ENCODE data around the gene CATSPERD. TPM values are rescaled to one million over a fixed set of nuclear protein-coding genes. Genes with fewer than 3 reads are reported as not detected.

Gene CATSPERD
- polyA plus RNA-seq, 4 donors = 0.08 TPM; not detected in 3

- no peak for DNase-seq (ENCODE audit: low read depth in 4 of 4, low spot score in 3 of 4)
Observed at GRCh38 chr19:5825178-5825577, 104.7 kb downstream of the CATSPERD start.

DNA sequence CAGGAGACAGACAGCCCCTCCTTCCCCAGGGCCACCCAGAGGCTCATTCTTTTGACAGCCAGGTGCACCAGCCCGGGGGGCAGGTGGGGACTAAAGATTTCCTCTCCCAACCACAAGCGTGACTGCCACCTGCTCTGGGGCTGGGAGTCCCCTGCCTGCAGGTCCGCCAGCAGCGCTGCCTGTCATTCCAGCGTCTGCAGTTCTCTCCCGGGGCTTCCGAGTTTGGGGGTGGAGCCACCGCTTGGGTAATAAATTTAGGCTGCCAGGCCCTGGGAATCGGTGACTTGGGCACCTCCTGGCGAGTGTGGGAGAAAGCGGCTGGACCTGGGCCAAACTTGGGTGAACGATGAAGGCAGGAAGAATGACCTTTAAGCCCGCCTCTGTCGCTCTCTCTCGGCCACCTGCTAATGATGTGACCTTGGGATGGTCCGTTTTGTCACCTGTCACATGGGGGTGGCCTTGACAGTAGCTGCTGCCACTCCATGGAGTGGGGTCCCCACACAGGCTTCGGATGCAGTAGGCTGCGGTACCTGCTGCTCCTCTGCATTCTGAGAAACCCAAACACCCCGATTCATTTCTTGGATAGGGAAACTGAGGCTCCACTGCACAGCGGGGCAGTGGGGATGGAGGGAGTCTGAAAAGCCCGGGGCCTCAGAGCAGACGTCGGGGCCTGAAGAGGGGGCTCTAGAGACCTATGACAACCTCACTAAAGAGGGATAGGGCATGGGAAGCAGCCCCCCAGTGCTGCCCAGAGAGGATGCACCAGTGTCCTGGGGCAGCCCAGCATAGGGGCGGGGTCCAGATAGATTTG, 106.3 kb downstream of the CATSPERD start:
- peak in 1 of 4 donors; percentile 72 for DNase-seq (ENCODE audit: low read depth in 4 of 4, low spot score in 3 of 4)

- no peak for DNase-seq (ENCODE audit: low read depth in 4 of 4, low spot score in 3 of 4)
Observed at GRCh38 chr19:5827342-5827890, 107.0 kb downstream of the CATSPERD start.

- DNase-seq (ENCODE audit: low read depth in 4 of 4, low spot score in 3 of 4) = peak; percentile 87 to 95 (median 92)
Observed at GRCh38 chr19:5827891-5828660, 107.6 kb downstream of the CATSPERD start.

Other genes starting within 250 kb of the CATSPERD start
- 1 to 10 TPM in 1 of 4 donors, under 1 TPM in 3; 0.18 to 1.1 (median 0.55) TPM for gene TINCR, start 152.7 kb upstream of the CATSPERD start, polyA plus RNA-seq (ENCODE audit: insufficient read length in 4 of 4)
- gene SAFB2, start 97.9 kb upstream of the CATSPERD start, polyA plus RNA-seq (ENCODE audit: insufficient read length in 4 of 4) = 10 to 100 TPM; 66.0 to 88.8 (median 67.8) TPM
- gene SAFB, start 97.6 kb upstream of the CATSPERD start, polyA plus RNA-seq (ENCODE audit: insufficient read length in 4 of 4) = 100 to 1,000 TPM; 135 to 176 (median 154) TPM
- 10 to 100 TPM; 34.0 to 57.9 (median 38.4) TPM for gene MICOS13, start 40.1 kb upstream of the CATSPERD start, polyA plus RNA-seq (ENCODE audit: insufficient read length in 4 of 4)
- 10 to 100 TPM in 1 of 4 donors, 1 to 10 TPM in 3; 9.1 to 13.2 (median 9.7) TPM for gene HSD11B1L, start 39.6 kb upstream of the CATSPERD start, polyA plus RNA-seq (ENCODE audit: insufficient read length in 4 of 4)
- gene RPL36, start 30.3 kb upstream of the CATSPERD start, polyA plus RNA-seq (ENCODE audit: insufficient read length in 4 of 4) = 100 to 1,000 TPM; 518 to 872 (median 555) TPM
- 10 to 100 TPM; 45.2 to 66.4 (median 50.1) TPM for gene LONP1, start 491 bp upstream of the CATSPERD start, polyA plus RNA-seq (ENCODE audit: insufficient read length in 4 of 4)
- 1 to 10 TPM; 1.7 to 4.5 (median 3.1) TPM for gene PRR22, start 64.1 kb downstream of the CATSPERD start, polyA plus RNA-seq (ENCODE audit: insufficient read length in 4 of 4)
- 10 to 100 TPM; 19.5 to 33.1 (median 24.3) TPM for gene DUS3L, start 70.5 kb downstream of the CATSPERD start, polyA plus RNA-seq (ENCODE audit: insufficient read length in 4 of 4)
- gene NRTN, start 84.4 kb downstream of the CATSPERD start, polyA plus RNA-seq (ENCODE audit: insufficient read length in 4 of 4) = 1 to 10 TPM; 2.2 to 4.2 (median 2.6) TPM
- gene FUT6, start 119.1 kb downstream of the CATSPERD start, polyA plus RNA-seq (ENCODE audit: insufficient read length in 4 of 4) = 10 to 100 TPM in 3 of 4 donors, 1 to 10 TPM in 1; 6.9 to 14.2 (median 10.8) TPM
- under 1 TPM; 0.25 to 0.70 (median 0.52) TPM for gene FUT3, start 130.8 kb downstream of the CATSPERD start, polyA plus RNA-seq (ENCODE audit: insufficient read length in 4 of 4)
- gene FUT5, start 149.9 kb downstream of the CATSPERD start, polyA plus RNA-seq (ENCODE audit: insufficient read length in 4 of 4) = under 1 TPM in 1 of 4 donors, not detected in 3; 0.04 TPM
- 100 to 1,000 TPM; 146 to 245 (median 156) TPM for gene NDUFA11, start 183.2 kb downstream of the CATSPERD start, polyA plus RNA-seq (ENCODE audit: insufficient read length in 4 of 4)
- 1 to 10 TPM; 5.1 to 6.7 (median 5.9) TPM for gene VMAC, start 184.2 kb downstream of the CATSPERD start, polyA plus RNA-seq (ENCODE audit: insufficient read length in 4 of 4)
- gene CAPS, start 193.6 kb downstream of the CATSPERD start, polyA plus RNA-seq (ENCODE audit: insufficient read length in 4 of 4) = 10 to 100 TPM; 23.3 to 44.2 (median 29.1) TPM

All from right renal pelvis (tissue), 4 donors.